Ammon's horn (tissue), 1 donor: ENCODE results near the gene SIN3A.
"Not testable (repeated sequence)": the region's sequence is repeated elsewhere in the genome, so short reads cannot be mapped to it uniquely, and the experiment has no call there.

Experiments used
- DNase-seq: peaks from one replicate; pipeline ENCODE4 v3.0.0-alpha.2; 2016; ENCODE audit warnings: low spot score

The SIN3A gene

GRCh38 chr15:75333654-75334419, 117.7 kb downstream of the SIN3A start:
- DNase-seq: not testable (repeated sequence)

GRCh38 chr15:75332093-75332492, 119.4 kb downstream of the SIN3A start:
- DNase-seq: not testable (repeated sequence)

- no peak for DNase-seq
Observed at GRCh38 chr15:75329571-75329970, 121.9 kb downstream of the SIN3A start.

GRCh38 chr15:75328493-75329314, 122.8 kb downstream of the SIN3A start:
- no peak for DNase-seq

GRCh38 chr15:75327491-75327890, 124.0 kb downstream of the SIN3A start:
- no peak for DNase-seq

- no peak for DNase-seq
Observed at GRCh38 chr15:75327005-75327404, 124.5 kb downstream of the SIN3A start.

GRCh38 chr15:75325922-75326321, 125.6 kb downstream of the SIN3A start:
- no peak for DNase-seq

- DNase-seq: no peak
Observed at GRCh38 chr15:75321711-75322110, 129.8 kb downstream of the SIN3A start.
